GM12878 (cell line): ENCODE measurements around the gene C1R. TPM values are rescaled to one million over a fixed set of nuclear protein-coding genes. Genes with fewer than 3 reads are reported as not detected.

ENCODE experiments used
- ATAC-seq: fragments of 200-7000 bp; cut with Tn5 transposase; 3 replicates; pipeline ENCODE4 v1.9.1; 2020; ENCODE audit warnings: mild to moderate bottlenecking, moderate library complexity
- BruUV-seq: library from RNA; stranded (reverse); fragments of 400-500 nt; replicated peaks from 2 replicates; lab custom pipeline; 2021; lab: Mats Ljungman, UMichigan
- CTCF ChIA-PET: fragments of 300-600 bp; sonication (Branson Sonifier 250); formaldehyde crosslinking; extraction: SDS; loops from one replicate; lab custom pipeline; 2021; ENCODE audit warnings: inconsistent platforms; lab: Yijun Ruan, JAX
- POLR2A ChIA-PET: fragments of 350-600 bp; formaldehyde crosslinking; extraction: SDS; loops from one replicate; lab custom pipeline; 2021; ENCODE audit warnings: inconsistent platforms; lab: Charles Lee
- RAD21 ChIA-PET: fragments of 300-600 bp; sonication (Branson Sonifier 250); formaldehyde crosslinking; loops from one replicate; lab custom pipeline; 2023; ENCODE audit warnings: antibody characterized with exemption; ENCODE audit not compliant: unreplicated experiment; lab: Charles Lee
- SMC1A ChIA-PET: fragments of 300-600 bp; sonication (Branson Sonifier 250); formaldehyde crosslinking; loops from one replicate; lab custom pipeline; 2023; ENCODE audit not compliant: unreplicated experiment, uncharacterized antibody; lab: Charles Lee
- DNase-seq: peaks from one replicate; pipeline ENCODE4 v3.0.0-alpha.2; 2011; ENCODE audit warnings: low read depth, low spot score
- FAIRE-seq: peaks from 3 replicates; lab custom pipeline; 2011; peaks lifted over from hg19 to GRCh38; lab: Jason Lieb, UNC
- H2AFZ ChIP-seq: 2 replicates; pipeline ENCODE4 v1.6.0; 2011; ENCODE audit warnings: low read depth, low read length, control low read depth; ENCODE audit not compliant: control insufficient read depth
- H3K27ac ChIP-seq: 2 replicates; pipeline ENCODE4 v1.5.1; 2011; ENCODE audit warnings: control low read depth; ENCODE audit not compliant: control insufficient read depth, insufficient read depth
- H3K27me3 ChIP-seq, 2 experiments: replicated peaks in 1 of 2; 2 replicates each; pipeline versions ENCODE4 v1.6.0 to v1.6.1; 2011; ENCODE audit warnings: low read length in 1 of 2; ENCODE audit not compliant: control insufficient read depth in 2 of 2, insufficient read depth in 2 of 2
- H3K36me3 ChIP-seq, 2 experiments: 2 replicates each; pipeline ENCODE4 v1.5.1; 2011; ENCODE audit warnings: low read length in 1 of 2; ENCODE audit not compliant: control insufficient read depth in 2 of 2, insufficient read depth in 2 of 2
- H3K4me1 ChIP-seq: 2 replicates; pipeline ENCODE4 v1.6.1; 2011; ENCODE audit warnings: mild to moderate bottlenecking, low read length, moderate library complexity, mixed read lengths; ENCODE audit not compliant: control insufficient read depth, insufficient read depth
- H3K4me2 ChIP-seq: 2 replicates; pipeline ENCODE4 v1.6.0; 2011; ENCODE audit warnings: control low read depth; ENCODE audit not compliant: control insufficient read depth, insufficient read depth
- H3K4me3 ChIP-seq: fragments of 200-600 bp; sonication (generic); 2 replicates; pipeline ENCODE4 v1.5.1; 2016
- H3K79me2 ChIP-seq: 2 replicates; pipeline ENCODE4 v1.6.0; 2011; ENCODE audit warnings: low read length; ENCODE audit not compliant: control insufficient read depth, insufficient read depth
- H3K9ac ChIP-seq: 2 replicates; pipeline ENCODE4 v1.8.0; 2011; ENCODE audit warnings: low read length, control low read depth, mixed read lengths; ENCODE audit not compliant: control insufficient read depth, insufficient read depth
- H3K9me3 ChIP-seq: replicated peaks from 3 replicates; pipeline ENCODE4 v1.5.1; 2011; ENCODE audit warnings: mild to moderate bottlenecking, low read length; ENCODE audit not compliant: control insufficient read depth, insufficient read depth
- H4K20me1 ChIP-seq: 2 replicates; pipeline ENCODE4 v1.6.0; 2011; ENCODE audit not compliant: control insufficient read depth, insufficient read depth
- ATF3 ChIP-seq: IDR thresholded peaks from 2 replicates; pipeline ENCODE4 v1.6.1; 2011; ENCODE audit warnings: low read depth, mild to moderate bottlenecking, low read length, moderate library complexity, borderline replicate concordance; ENCODE audit errors: extremely low read depth
- ATF7 ChIP-seq: fragments of 450-650 bp; IDR thresholded peaks from 2 replicates; pipeline ENCODE4 v1.6.1; 2016; ENCODE audit warnings: low read depth, mild to moderate bottlenecking
- CEBPB ChIP-seq, 2 experiments: fragments of 150-350 bp in 1 of 2; IDR thresholded peaks; 2 replicates each; pipeline ENCODE4 v1.6.1; 2012 to 2014; ENCODE audit warnings: low read depth in 2 of 2, low read length in 2 of 2, borderline replicate concordance in 1 of 2, inconsistent platforms in 1 of 2
- ESRRA ChIP-seq: IDR thresholded peaks from 2 replicates; pipeline ENCODE4 v1.6.1; 2012; ENCODE audit warnings: mild to moderate bottlenecking, low read length, improper control_type of control experiment
- FOXM1 ChIP-seq: IDR thresholded peaks from 2 replicates; pipeline ENCODE4 v1.6.1; 2012; ENCODE audit warnings: low read depth, mild to moderate bottlenecking, inconsistent platforms, low read length, moderate library complexity
- HDGF ChIP-seq: fragments of 450-650 bp; IDR thresholded peaks from 2 replicates; pipeline ENCODE4 v1.6.1; 2016; ENCODE audit warnings: antibody characterized with exemption
- IRF3 ChIP-seq: fragments of 450-650 bp; IDR thresholded peaks from 2 replicates; pipeline ENCODE4 v1.6.1; 2014; ENCODE audit warnings: mild to moderate bottlenecking
- IRF4 ChIP-seq: IDR thresholded peaks from 2 replicates; pipeline ENCODE4 v1.6.1; 2011; ENCODE audit warnings: low read depth, low read length
- JUND ChIP-seq: IDR thresholded peaks from 2 replicates; pipeline ENCODE4 v1.6.1; 2012; ENCODE audit warnings: low read depth, mild to moderate bottlenecking, low read length, improper control_type of control experiment, moderate library complexity
- NR2C1 ChIP-seq: fragments of 450-650 bp; IDR thresholded peaks from 2 replicates; pipeline ENCODE4 v1.6.1; 2017; ENCODE audit warnings: antibody characterized with exemption, mild to moderate bottlenecking, moderate library complexity
- PAX8 ChIP-seq: fragments of 450-650 bp; IDR thresholded peaks from 2 replicates; pipeline ENCODE4 v1.6.1; 2017; ENCODE audit warnings: mild to moderate bottlenecking, moderate library complexity
- PML ChIP-seq: IDR thresholded peaks from 2 replicates; pipeline ENCODE4 v1.6.1; 2012; ENCODE audit warnings: low read length, inconsistent platforms
- POLR2A ChIP-seq: IDR thresholded peaks from 2 replicates; pipeline ENCODE4 v1.6.1; 2011; ENCODE audit warnings: low read depth, mild to moderate bottlenecking, low read length
- SMAD5 ChIP-seq: IDR thresholded peaks from 2 replicates; pipeline ENCODE4 v1.6.1; 2016; ENCODE audit warnings: antibody characterized with exemption, low read depth
- SMARCA5 ChIP-seq: fragments of 450-650 bp; IDR thresholded peaks from 2 replicates; pipeline ENCODE4 v1.6.1; 2017; ENCODE audit warnings: mild to moderate bottlenecking
- ZBTB40 ChIP-seq: fragments of 450-650 bp; IDR thresholded peaks from 2 replicates; pipeline ENCODE4 v1.6.1; 2016; ENCODE audit warnings: mild to moderate bottlenecking, moderate library complexity, borderline replicate concordance
- WGBS: methylation state at CpG from one replicate; pipeline ENCODE4 v1.1.6; 2016; ENCODE audit warnings: low lambda C conversion rate; ENCODE audit not compliant: insufficient replicate concordance, insufficient coverage; ENCODE audit errors: missing lambda C conversion rate; 5-methylcytosine and 5-hydroxymethylcytosine counted together
- in situ Hi-C: fragments of 300-500 bp; cut with MboI; formaldehyde crosslinking; loops from 9 replicates; pipeline ENCODE4 v1.14.3; 2018; ENCODE audit warnings: mixed read lengths
- intact Hi-C: fragments of 100-400 bp; cut with micrococcal nuclease; formaldehyde crosslinking; loops from one replicate; pipeline ENCODE4 v1.14.2; 2022; ENCODE audit not compliant: unreplicated experiment
- polyA plus RNA-seq, 11 experiments: library from polyadenylated mRNA; depleted of rRNA in 4 of 11; unstranded in 6 of 11; stranded (reverse) in 5 of 11; fragments of >200 nt; fragmentation: Nextera tagmentation in 4 of 11; fragmentation: Illumina TruSeq in 1 of 11; extraction: Ambion mirVana in 4 of 11; extraction: Trizol in 1 of 11; gene quantifications; 1 replicate in 1 of 11; 2 replicates in 10 of 11; pipeline versions ENCODE4 v1.2.1 to v1.2.3, GENCODE V29; 2011 to 2016; ENCODE audit warnings: inconsistent platforms in 2 of 11, missing spikeins in 2 of 11, low read depth in 1 of 11
- total RNA-seq, 4 experiments: library from RNA; depleted of rRNA in 3 of 4; stranded (reverse); fragments of >200 nt in 3 of 4; fragmentation: Illumina TruSeq in 1 of 4; extraction: Trizol in 1 of 4; gene quantifications; 2 replicates each; pipeline versions ENCODE4 v1.2.1 to v1.2.3, GENCODE V29; 2013 to 2021
- TF ChIP-seq, protein P1 (sequence below): fragments of 450-650 bp; IDR thresholded peaks from 2 replicates; pipeline ENCODE4 v1.6.1; 2017; ENCODE audit warnings: antibody characterized with exemption, mild to moderate bottlenecking, moderate library complexity

C1R gene
- total and polyA plus RNA-seq, 10 of the 15 experiments (the other 5 are each of a cell fraction or from before 2014, with no cell fraction given), result 0.31 to 1.9 (median 0.96) TPM; not detected in 1

- TF ChIP-seq HDGF (no peak), NR2C1 (no peak), POLR2A (no peak), IRF4 (no peak), PAX8 (no peak), JUND (no peak), IRF3 (no peak), FOXM1 (no peak), SMARCA5 (no peak), SMAD5 (no peak)
- TF ChIP-seq, protein P1, sequence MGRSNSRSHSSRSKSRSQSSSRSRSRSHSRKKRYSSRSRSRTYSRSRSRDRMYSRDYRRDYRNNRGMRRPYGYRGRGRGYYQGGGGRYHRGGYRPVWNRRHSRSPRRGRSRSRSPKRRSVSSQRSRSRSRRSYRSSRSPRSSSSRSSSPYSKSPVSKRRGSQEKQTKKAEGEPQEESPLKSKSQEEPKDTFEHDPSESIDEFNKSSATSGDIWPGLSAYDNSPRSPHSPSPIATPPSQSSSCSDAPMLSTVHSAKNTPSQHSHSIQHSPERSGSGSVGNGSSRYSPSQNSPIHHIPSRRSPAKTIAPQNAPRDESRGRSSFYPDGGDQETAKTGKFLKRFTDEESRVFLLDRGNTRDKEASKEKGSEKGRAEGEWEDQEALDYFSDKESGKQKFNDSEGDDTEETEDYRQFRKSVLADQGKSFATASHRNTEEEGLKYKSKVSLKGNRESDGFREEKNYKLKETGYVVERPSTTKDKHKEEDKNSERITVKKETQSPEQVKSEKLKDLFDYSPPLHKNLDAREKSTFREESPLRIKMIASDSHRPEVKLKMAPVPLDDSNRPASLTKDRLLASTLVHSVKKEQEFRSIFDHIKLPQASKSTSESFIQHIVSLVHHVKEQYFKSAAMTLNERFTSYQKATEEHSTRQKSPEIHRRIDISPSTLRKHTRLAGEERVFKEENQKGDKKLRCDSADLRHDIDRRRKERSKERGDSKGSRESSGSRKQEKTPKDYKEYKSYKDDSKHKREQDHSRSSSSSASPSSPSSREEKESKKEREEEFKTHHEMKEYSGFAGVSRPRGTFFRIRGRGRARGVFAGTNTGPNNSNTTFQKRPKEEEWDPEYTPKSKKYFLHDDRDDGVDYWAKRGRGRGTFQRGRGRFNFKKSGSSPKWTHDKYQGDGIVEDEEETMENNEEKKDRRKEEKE, result no peak
- TF ChIP-seq, all 136 proteins: peak for 0
Observed at GRCh38 chr12:7069386-7069785, 22.9 kb downstream of the C1R start (continued).

DNA sequence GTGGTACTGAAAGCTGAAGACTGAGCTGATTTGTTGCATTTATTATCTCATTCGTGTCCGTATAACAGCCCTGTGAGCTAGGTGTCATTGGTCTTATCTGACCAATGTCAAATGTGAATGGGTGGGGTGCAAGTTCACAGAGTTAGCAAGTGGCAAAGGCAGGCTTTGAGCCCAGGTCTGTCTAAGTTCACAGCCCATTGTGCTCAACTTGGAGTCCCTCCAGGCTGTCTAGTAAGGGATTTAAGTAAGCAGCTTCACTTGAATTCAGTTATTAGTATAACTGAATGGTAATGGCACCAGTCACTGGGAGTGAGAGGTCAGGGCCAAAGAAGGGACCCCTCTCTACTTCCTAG lies 23.3 kb downstream of the C1R start:
- Histone ChIP-seq H3K27ac (no peak overlapping the region), H3K4me1 (no peaks in the 10 kb centered on the region), H3K36me3 (no peaks in the 10 kb centered on the region), H3K79me2 (no peaks in the 10 kb centered on the region), H3K4me3 (no peak overlapping the region), H3K27me3 (peaks cover 0 to 3% of the 10 kb centered on the region in 2 experiments; a peak in 2 of 4 replicates), H3K9me3 (no peaks in the 10 kb centered on the region), H4K20me1 (no peaks in the 10 kb centered on the region; the same call in 1 of the 2 replicates), H3K4me2 (no peak overlapping the region), H2AFZ (no peak overlapping the region), H3K9ac (no peak overlapping the region)
- intact Hi-C loops, result no loop called here
- RAD21 ChIA-PET, result no interaction called here
- no peak for ATAC-seq
- in situ Hi-C loops, result no loop called here
- SMC1A ChIA-PET, result interaction anchor here (1.3 kb wide), 1 partner anchor 13 kb away, joined by 4 read pairs; no protein-coding TSS in a partner anchor
- TF ChIP-seq ESRRA, result no peak
- no peak for TF ChIP-seq ZBTB40
- no peak for TF ChIP-seq ATF3
- TF ChIP-seq CEBPB (IDR thresholded peaks at IDR 0.05; ENCODE audit: borderline replicate concordance in 1 of 2, low read depth in 2 of 2, low read length in 2 of 2), result no peak
- TF ChIP-seq PML, result no peak
- TF ChIP-seq ATF7, result no peak
- no peak for FAIRE-seq
- no TSS peak for BruUV-seq
- CTCF ChIA-PET, result interaction anchor here (2.0 kb wide), 1 partner anchor 57 kb away, joined by 6 read pairs; no protein-coding TSS in a partner anchor
- DNase-seq, result no peak
- POLR2A ChIA-PET, result no interaction called here
- WGBS, result 60% methylated on average over 2 of the region's 2 CpGs
